Activated CD4-positive, alpha-beta memory T cell treated with anti-CD3 and anti-CD28 coated beads for 36 hours (primary cell): ENCODE data around the gene TET1. TPM values are rescaled to one million over a fixed set of nuclear protein-coding genes. Genes with fewer than 3 reads are reported as not detected.
A peak's percentile ranks its signal among the peaks of the same experiment; 100 is the strongest.
"Not testable (repeated sequence)": the region's sequence is repeated elsewhere in the genome, so short reads cannot be mapped to it uniquely, and the experiment has no call there.

Experiments
- CTCF ChIA-PET: fragments of 350-600 bp; sonication (Branson Sonifier 250); formaldehyde crosslinking; loops from one replicate; lab custom pipeline; 2021; ENCODE audit warnings: antibody characterized with exemption, inconsistent platforms; lab: Charles Lee
- POLR2A ChIA-PET: fragments of 350-600 bp; sonication (Branson Sonifier 250); formaldehyde crosslinking; loops from one replicate; lab custom pipeline; 2021; ENCODE audit warnings: antibody characterized with exemption; lab: Charles Lee
- DNase-seq: peaks from one replicate; pipeline ENCODE4 v3.0.0-alpha.2; 2020
- H3K27ac Mint-ChIP-seq: one replicate; pipeline ENCODE4 v1.8.0; 2021; ENCODE audit warnings: mixed read lengths
- H3K27me3 Mint-ChIP-seq: one replicate; pipeline ENCODE4 v1.8.0; 2021; ENCODE audit warnings: mixed read lengths
- H3K36me3 Mint-ChIP-seq: one replicate; pipeline ENCODE4 v1.8.0; 2021; ENCODE audit warnings: mixed read lengths
- H3K4me1 Mint-ChIP-seq: one replicate; pipeline ENCODE4 v1.8.0; 2021; ENCODE audit warnings: low read depth, mixed read lengths
- H3K4me3 Mint-ChIP-seq: one replicate; pipeline ENCODE4 v1.8.0; 2021; ENCODE audit warnings: mild to moderate bottlenecking, mixed read lengths
- H3K9me3 Mint-ChIP-seq: one replicate; pipeline ENCODE4 v1.8.0; 2021; ENCODE audit warnings: mixed read lengths
- intact Hi-C: fragments of 100-400 bp; cut with micrococcal nuclease; formaldehyde crosslinking; loops from one replicate; pipeline ENCODE4 v1.15.1; 2023
- total RNA-seq, 2 experiments: library from RNA; stranded (reverse); gene quantifications; one replicate each; pipeline ENCODE4 v1.2.3, GENCODE V29; 2021

TET1 gene
- total RNA-seq, 2 experiments from 2014 or later: 0.43 to 0.53 TPM

DNA sequence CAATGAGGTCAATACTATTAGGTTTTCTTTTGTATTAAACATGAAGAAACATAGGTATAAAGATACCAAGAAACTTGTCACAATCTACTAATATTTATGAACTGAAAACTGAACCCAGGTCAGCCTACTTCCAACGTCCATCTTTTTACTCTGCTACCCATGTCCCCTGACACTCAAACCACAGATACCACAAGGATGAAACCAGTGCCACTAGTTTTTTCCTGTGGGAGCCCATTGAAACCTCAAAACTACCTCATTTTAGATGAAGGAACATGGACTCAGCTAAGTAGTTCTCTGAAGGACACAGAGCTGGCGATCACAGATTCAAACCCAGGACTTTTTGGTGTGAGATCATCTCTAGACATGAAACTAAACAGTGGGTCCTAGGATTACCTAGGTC is 6.8 kb downstream of the TET1 start:
- ChIA-PET POLR2A (no interaction called here), CTCF (interaction anchor here (0.6 kb wide), 1 partner anchor 17 kb away, joined by 3 read pairs; no protein-coding TSS in a partner anchor)
- Mint-ChIP-seq H3K4me3 (no peak overlapping the region), H3K9me3 (no peaks in the 10 kb centered on the region), H3K4me1 (peaks cover 6% of the 10 kb centered on the region), H3K27me3 (peaks cover 25% of the 10 kb centered on the region), H3K27ac (no peak overlapping the region), H3K36me3 (no peaks in the 10 kb centered on the region)
- intact Hi-C loops: no loop called here
- DNase-seq: no peak

DNA sequence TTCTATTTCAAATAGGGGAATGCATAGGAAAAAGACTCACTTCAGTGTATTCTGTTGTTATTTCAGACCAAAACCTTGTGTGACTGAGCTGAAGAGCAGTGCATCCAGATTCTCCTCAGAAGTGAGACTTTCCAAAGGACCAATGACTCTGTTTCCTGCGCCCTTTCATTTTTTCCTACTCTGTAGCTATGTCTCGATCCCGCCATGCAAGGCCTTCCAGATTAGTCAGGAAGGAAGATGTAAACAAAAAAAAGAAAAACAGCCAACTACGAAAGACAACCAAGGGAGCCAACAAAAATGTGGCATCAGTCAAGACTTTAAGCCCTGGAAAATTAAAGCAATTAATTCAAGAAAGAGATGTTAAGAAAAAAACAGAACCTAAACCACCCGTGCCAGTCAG is 12.0 kb downstream of the TET1 start:
- no peaks in the 10 kb centered on the region for H3K9me3 Mint-ChIP-seq
- peaks cover 10% of the 10 kb centered on the region for H3K4me1 Mint-ChIP-seq
- H3K27ac Mint-ChIP-seq: no peak overlapping the region
- no peak for DNase-seq
- H3K27me3 Mint-ChIP-seq: peaks cover 4% of the 10 kb centered on the region
- ChIA-PET CTCF (interaction anchor here (0.7 kb wide), 1 partner anchor 63 kb away, joined by 3 read pairs; no protein-coding TSS in a partner anchor), POLR2A (no interaction called here)
- intact Hi-C loops: no loop called here
- H3K36me3 Mint-ChIP-seq: no peaks in the 10 kb centered on the region
- no peak overlapping the region for H3K4me3 Mint-ChIP-seq

DNA sequence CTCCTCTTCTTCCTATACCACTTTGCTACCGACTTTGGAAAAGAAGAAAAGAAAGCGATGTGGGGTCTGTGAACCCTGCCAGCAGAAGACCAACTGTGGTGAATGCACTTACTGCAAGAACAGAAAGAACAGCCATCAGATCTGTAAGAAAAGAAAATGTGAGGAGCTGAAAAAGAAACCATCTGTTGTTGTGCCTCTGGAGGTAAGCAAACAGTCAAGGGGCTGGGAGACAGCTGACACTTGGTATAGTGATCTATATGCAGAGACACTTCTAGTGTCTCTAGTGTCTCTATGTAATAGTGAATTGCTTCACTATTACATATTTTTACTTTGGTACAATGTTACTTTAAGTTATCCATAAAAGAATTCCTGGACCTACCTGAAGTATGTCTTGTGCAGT is 13.9 kb downstream of the TET1 start:
- no peak overlapping the region for H3K4me3 Mint-ChIP-seq
- CTCF ChIA-PET: interaction anchor here (0.8 kb wide), 1 partner anchor 23 kb away, joined by 3 read pairs; no protein-coding TSS in a partner anchor
- POLR2A ChIA-PET: no interaction called here

DNA sequence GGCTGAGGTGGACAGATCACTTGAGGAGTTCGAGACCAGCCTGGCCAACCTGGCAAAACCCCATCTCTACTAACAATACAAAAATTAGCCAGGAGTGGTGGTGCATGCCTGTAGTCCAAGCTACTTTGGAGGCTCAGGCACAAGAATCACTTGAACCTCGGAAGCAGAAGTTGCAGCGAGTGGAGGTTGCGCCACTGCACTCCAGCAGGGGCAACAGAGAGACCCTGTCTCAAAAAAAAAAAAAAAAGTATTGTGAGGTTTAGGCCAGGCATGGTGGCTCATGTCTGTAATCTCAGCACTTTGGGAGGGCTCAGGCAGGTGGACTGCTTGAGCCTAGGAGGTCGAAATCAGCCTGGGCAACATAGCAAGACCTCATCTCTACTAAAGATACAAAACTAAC is 16.0 kb downstream of the TET1 start:
- CTCF ChIA-PET: no interaction called here
- intact Hi-C loops: no loop called here
- no peak overlapping the region for H3K27ac Mint-ChIP-seq
- DNase-seq: no peak
- peaks cover 10% of the 10 kb centered on the region for H3K4me1 Mint-ChIP-seq
- H3K4me3 Mint-ChIP-seq: no peak overlapping the region
- POLR2A ChIA-PET: no interaction called here
- H3K27me3 Mint-ChIP-seq: peaks cover 1% of the 10 kb centered on the region
- no peaks in the 10 kb centered on the region for H3K9me3 Mint-ChIP-seq
- no peaks in the 10 kb centered on the region for H3K36me3 Mint-ChIP-seq

More for the DNA sequence above, 13.9 kb downstream of the TET1 start:
- peaks cover 1% of the 10 kb centered on the region for H3K27me3 Mint-ChIP-seq
- H3K9me3 Mint-ChIP-seq: no peaks in the 10 kb centered on the region
- H3K27ac Mint-ChIP-seq: no peak overlapping the region
- H3K4me1 Mint-ChIP-seq: peaks cover 10% of the 10 kb centered on the region
- no peak for DNase-seq
- H3K36me3 Mint-ChIP-seq: no peaks in the 10 kb centered on the region
- intact Hi-C loops: no loop called here

DNA sequence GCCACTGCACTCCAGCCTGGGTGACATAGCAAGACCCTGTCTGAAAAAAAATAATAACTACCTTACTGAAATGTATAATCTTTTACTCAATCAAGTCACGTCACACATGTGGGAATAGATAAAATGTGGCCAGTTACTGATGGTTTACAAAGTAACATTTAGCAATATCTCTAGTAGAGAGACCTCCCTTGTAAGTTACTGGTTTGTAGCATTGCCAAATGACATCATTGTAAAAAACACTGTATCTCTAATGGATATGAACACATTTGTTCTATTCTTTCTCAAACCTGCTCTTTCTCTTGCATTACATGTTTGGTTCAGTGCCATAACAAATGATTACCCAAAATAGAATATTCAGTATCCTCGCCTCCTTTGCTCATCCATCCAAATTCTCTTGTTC is 18.8 kb downstream of the TET1 start:
- no peaks in the 10 kb centered on the region for H3K27me3 Mint-ChIP-seq
- no peak for DNase-seq
- ChIA-PET POLR2A (interaction anchor here (0.6 kb wide), 1 partner anchor 102 kb away, joined by 3 read pairs; no protein-coding TSS in a partner anchor), CTCF (no interaction called here)
- H3K27ac Mint-ChIP-seq: no peak overlapping the region
- H3K4me1 Mint-ChIP-seq: no peaks in the 10 kb centered on the region
- H3K36me3 Mint-ChIP-seq: no peaks in the 10 kb centered on the region
- no peak overlapping the region for H3K4me3 Mint-ChIP-seq
- no peaks in the 10 kb centered on the region for H3K9me3 Mint-ChIP-seq
- intact Hi-C loops: no loop called here

DNA sequence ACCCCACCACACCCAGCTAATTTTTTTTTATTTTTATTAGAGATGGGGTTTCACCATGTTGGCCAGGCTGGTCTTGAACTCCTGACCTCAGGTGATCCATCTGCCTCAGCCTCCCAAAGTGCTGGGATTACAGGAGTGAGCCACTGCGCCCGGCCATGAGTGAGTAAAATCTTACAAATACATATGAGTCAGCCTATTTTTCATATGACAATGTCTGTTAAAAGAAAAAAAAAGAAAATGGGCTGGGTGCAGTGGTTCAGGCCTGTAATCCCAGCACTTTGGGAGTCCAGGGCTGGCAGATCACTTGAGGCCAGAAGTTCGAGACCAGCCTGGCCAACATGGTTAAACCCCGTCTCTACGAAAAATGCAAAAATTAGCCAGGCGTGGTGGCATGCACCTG is 24.1 kb downstream of the TET1 start:
- intact Hi-C loops, H3K27ac Mint-ChIP-seq, H3K4me1 Mint-ChIP-seq: not testable (repeated sequence)

DNA sequence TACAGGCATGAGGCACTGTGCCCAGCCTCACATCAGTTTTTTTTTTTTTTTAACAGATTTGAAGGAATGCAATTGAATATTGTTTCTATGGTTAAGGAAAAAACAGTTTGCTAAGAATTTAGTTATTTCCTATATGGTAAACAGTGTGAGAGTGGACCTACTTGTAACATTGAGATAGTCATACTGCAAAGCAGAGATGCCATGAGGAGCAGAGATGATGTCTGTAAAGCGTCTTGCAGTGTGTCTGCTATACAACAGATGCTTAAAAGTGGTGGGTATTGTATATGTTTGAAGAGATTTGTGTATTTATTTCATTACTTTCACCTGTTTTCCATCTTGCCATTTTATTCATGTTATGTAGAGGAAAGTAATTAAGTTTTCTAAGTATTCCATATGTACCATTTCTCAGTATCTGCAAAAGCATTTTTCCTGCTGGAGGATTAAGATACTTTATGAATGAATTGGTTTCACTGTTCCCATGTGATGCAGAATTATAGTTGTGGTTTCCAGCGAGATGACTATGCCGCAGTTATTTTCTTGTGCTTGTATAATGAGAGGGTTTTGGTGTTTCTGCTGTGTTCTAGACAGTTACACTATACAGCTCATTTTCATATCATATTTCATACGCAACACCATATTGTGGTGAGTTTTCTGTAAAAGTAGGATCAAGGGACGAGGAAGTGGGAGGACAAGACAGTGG is 26.6 kb downstream of the TET1 start:
- Mint-ChIP-seq H3K9me3 (no peaks in the 10 kb centered on the region), H3K27me3 (no peaks in the 10 kb centered on the region), H3K4me1 (peaks cover 6% of the 10 kb centered on the region), H3K4me3 (no peak overlapping the region), H3K36me3 (no peaks in the 10 kb centered on the region), H3K27ac (no peak overlapping the region)
- intact Hi-C loops: no loop called here
- ChIA-PET POLR2A (no interaction called here), CTCF (no interaction called here)
- no peak for DNase-seq

More for the DNA sequence above, 24.1 kb downstream of the TET1 start:
- H3K4me3 Mint-ChIP-seq, H3K9me3 Mint-ChIP-seq, DNase-seq, POLR2A ChIA-PET, CTCF ChIA-PET, H3K27me3 Mint-ChIP-seq, H3K36me3 Mint-ChIP-seq: not testable (repeated sequence)

DNA sequence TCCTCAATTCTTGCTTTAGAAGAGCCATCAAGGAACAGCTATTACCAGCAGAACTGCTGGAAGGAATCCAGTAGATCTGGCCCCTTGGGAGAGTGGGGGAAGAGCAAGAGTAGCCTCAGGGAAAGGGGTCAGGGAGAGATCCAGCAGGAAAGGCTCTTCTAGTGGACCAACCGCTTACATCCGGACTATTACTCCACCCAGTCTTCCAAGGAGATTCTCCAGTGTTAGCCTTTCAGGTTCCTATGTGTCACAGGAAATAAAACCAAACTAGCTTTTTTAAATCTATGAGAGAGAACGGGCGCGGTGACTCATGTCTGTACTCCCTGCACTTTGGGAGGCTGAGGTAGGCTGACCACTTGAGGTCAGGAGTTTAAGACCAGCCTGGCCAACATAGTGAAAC is 34.3 kb downstream of the TET1 start:
- no peaks in the 10 kb centered on the region for H3K36me3 Mint-ChIP-seq
- H3K9me3 Mint-ChIP-seq: no peaks in the 10 kb centered on the region
- H3K27ac Mint-ChIP-seq: no peak overlapping the region
- no peak overlapping the region for H3K4me3 Mint-ChIP-seq
- POLR2A ChIA-PET: no interaction called here
- intact Hi-C loops: no loop called here
- H3K4me1 Mint-ChIP-seq: no peaks in the 10 kb centered on the region
- H3K27me3 Mint-ChIP-seq: no peaks in the 10 kb centered on the region
- CTCF ChIA-PET: no interaction called here
- DNase-seq: no peak

DNA sequence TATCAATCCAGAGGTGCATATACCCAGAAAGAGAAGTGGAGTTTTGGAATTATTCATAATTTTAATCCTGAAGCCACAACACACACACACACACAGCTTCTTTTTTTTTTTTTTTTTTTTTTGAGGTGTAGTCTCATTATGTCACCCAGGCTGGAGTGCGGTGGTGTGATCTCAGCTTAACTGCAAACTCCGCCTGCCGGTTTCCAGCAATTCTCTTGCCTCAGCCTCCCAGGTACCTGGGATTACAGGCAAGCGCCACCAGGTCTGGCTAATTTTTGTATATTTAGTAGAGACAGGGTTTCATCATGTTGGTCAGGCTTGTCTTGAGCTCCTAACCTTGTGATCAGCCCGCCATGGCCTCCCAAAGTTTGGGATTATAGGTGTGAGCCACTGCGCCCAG is 35.4 kb downstream of the TET1 start:
- H3K27me3 Mint-ChIP-seq: no peaks in the 10 kb centered on the region
- no peaks in the 10 kb centered on the region for H3K9me3 Mint-ChIP-seq
- POLR2A ChIA-PET: no interaction called here
- CTCF ChIA-PET: no interaction called here
- H3K4me3 Mint-ChIP-seq: no peak overlapping the region
- no peaks in the 10 kb centered on the region for H3K36me3 Mint-ChIP-seq
- H3K4me1 Mint-ChIP-seq: peaks cover 5% of the 10 kb centered on the region
- DNase-seq: no peak
- no peak overlapping the region for H3K27ac Mint-ChIP-seq
- intact Hi-C loops: no loop called here

DNA sequence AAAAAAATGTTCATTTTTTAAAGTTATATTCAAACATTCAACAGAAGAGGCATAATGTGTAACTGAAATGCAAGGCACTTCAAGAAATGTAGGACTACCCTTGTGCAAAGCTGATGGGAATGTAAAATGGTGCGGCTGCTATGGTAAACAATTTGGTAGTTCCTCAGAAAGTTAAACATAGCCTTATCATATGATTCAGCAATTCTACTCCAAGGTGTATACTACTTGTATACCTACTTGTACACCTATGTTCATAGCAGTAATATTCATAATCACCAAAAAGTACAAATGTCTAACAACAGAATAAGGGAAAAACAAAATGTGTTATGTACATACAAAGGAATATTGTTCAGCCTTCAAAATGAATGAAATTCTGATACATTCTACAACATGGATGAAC is 37.3 kb downstream of the TET1 start:
- H3K27ac Mint-ChIP-seq: no peak overlapping the region
- ChIA-PET CTCF (no interaction called here), POLR2A (no interaction called here)
- DNase-seq: no peak
- H3K4me3 Mint-ChIP-seq: no peak overlapping the region
- H3K36me3 Mint-ChIP-seq: no peaks in the 10 kb centered on the region
- H3K9me3 Mint-ChIP-seq: no peaks in the 10 kb centered on the region
- intact Hi-C loops: no loop called here
- H3K4me1 Mint-ChIP-seq: peaks cover 22% of the 10 kb centered on the region
- H3K27me3 Mint-ChIP-seq: no peaks in the 10 kb centered on the region

DNA sequence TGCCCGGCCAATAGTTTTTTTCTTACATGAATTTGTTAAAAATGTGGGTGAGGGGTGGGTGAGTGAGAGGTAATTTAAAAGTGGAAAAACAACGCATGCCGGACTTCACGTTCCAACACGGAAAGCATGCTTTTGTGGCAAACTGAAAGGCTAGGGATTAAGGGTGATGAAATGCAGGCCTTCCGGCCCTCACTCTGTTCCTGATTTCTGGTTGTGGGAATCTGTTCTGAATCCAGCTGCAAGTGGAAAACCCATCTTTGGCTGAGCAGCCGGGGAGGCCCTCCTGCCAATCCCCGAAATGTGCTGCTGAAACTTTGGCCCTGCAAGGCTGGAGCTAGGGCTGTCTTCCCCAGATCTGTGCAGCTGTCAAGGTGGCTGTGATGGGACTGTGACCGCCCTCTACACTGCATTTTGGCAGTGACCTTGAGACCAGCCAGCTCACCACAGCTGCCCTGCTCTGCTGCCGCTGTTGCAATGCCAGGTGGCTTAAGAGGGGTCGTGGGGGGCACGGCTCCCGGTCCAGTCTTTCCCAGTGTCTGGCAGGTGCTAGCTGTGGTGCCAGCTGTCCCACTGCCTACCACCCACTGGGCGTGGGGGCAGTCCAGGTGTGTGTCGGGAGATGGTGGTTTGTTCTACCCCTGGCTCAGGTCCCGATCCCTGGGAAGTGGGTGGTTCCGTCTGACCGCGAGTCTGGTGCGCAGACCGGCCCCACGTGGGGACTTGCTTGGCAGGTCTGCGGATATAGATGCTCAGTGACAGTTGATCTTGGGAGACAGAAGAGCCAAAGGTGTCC is 39.0 kb downstream of the TET1 start:
- Mint-ChIP-seq H3K4me1 (peaks cover 23% of the 10 kb centered on the region), H3K27ac (no peak overlapping the region), H3K36me3 (no peaks in the 10 kb centered on the region), H3K27me3 (no peaks in the 10 kb centered on the region), H3K9me3 (no peaks in the 10 kb centered on the region), H3K4me3 (no peak overlapping the region)
- no peak for DNase-seq
- intact Hi-C loops: no loop called here
- ChIA-PET CTCF (no interaction called here), POLR2A (no interaction called here)

DNA sequence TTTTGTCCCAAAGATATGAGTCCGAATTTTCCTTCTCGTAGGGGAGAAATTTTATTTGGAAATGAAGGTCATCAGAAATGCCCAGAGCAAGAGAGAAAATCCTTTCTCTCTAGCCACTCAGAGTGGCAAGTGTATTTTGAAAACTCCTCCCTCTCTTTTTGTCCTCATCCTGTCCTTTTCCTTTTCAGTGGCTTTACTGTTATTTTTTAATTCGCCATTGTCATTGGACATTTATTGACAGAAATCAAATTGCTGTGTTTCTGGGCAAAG is 39.6 kb downstream of the TET1 start:
- Mint-ChIP-seq H3K4me1 (peaks cover 23% of the 10 kb centered on the region), H3K27me3 (no peaks in the 10 kb centered on the region), H3K27ac (no peak overlapping the region), H3K4me3 (peak overlapping the region; percentile 81), H3K9me3 (no peaks in the 10 kb centered on the region), H3K36me3 (no peaks in the 10 kb centered on the region)
- POLR2A ChIA-PET: interaction anchor here (1.0 kb wide), 1 partner anchor 227 kb away, joined by 3 read pairs; the partner anchor contains the start of gene STOX1
- intact Hi-C loops: loop anchor here (2.0 kb wide), 2 partner anchors 73 to 121 kb away; partner anchors contain the start of genes CCAR1 and SLC25A16
- DNase-seq: no peak
- CTCF ChIA-PET: no interaction called here
